ENCODE results near the gene MAPKAP1.

Gene MAPKAP1

DNA sequence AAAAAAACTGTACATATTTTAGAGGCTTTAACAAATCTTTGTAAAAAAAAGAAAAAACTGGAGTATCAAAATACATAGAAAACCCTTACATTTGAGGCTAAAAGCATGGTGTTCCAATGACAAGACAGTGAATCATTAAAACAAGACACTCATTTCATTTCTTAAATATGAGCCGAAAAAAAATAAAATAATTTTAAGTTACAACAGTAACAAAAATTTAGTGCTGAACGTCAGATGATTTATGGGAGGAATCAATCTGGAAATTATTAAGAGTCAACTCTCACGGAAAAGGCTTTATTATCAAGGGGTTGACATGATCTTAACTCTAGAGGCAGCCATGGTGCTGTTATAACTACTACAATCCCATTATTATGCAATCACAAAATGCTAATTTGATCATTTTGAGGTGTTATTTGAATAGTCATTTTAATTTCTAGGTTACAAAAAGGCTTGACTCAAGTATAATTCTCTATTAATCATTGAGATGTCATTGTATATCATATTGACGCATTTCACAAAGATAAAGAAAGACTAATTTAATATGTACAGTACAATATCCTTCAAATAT is 51.9 kb downstream of the MAPKAP1 start:
- no peaks in the 10 kb centered on the region for H3K9me3 ChIP-seq (ENCODE audit: insufficient read depth, low read length)
- H3K27ac ChIP-seq (ENCODE audit: low read depth, low read length) = no peak overlapping the region
- H4K20me1 ChIP-seq (ENCODE audit: low read depth, low read length) = no peaks in the 10 kb centered on the region
- H3K79me2 ChIP-seq (ENCODE audit: insufficient read depth, low read length) = no peaks in the 10 kb centered on the region
- H3K9me2 ChIP-seq (replicated peaks; ENCODE audit: insufficient read depth, low read length) = no peaks in the 10 kb centered on the region
- H3F3A ChIP-seq (ENCODE audit: insufficient read depth) = no peaks in the 10 kb centered on the region
- no peaks in the 10 kb centered on the region for H3K27me3 ChIP-seq (ENCODE audit: low read length)
- TF ChIP-seq EZH2phosphoT487 (conservative IDR thresholded peaks at IDR 0.05; ENCODE audit: low read length) = no peak
- TF ChIP-seq, protein P1, sequence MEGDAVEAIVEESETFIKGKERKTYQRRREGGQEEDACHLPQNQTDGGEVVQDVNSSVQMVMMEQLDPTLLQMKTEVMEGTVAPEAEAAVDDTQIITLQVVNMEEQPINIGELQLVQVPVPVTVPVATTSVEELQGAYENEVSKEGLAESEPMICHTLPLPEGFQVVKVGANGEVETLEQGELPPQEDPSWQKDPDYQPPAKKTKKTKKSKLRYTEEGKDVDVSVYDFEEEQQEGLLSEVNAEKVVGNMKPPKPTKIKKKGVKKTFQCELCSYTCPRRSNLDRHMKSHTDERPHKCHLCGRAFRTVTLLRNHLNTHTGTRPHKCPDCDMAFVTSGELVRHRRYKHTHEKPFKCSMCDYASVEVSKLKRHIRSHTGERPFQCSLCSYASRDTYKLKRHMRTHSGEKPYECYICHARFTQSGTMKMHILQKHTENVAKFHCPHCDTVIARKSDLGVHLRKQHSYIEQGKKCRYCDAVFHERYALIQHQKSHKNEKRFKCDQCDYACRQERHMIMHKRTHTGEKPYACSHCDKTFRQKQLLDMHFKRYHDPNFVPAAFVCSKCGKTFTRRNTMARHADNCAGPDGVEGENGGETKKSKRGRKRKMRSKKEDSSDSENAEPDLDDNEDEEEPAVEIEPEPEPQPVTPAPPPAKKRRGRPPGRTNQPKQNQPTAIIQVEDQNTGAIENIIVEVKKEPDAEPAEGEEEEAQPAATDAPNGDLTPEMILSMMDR (IDR thresholded peaks at IDR 0.05; ENCODE audit: insufficient read depth, low read length, poor library complexity, severe bottlenecking) = no peak
- H3K4me3 ChIP-seq (ENCODE audit: insufficient read depth, low read length, poor library complexity, severe bottlenecking) = no peak overlapping the region
- no peak overlapping the region for H2AFZ ChIP-seq (ENCODE audit: low read depth, low read length, severe bottlenecking)
- H3K4me2 ChIP-seq (ENCODE audit: low read depth, low read length, poor library complexity, severe bottlenecking) = no peak overlapping the region
- no peak overlapping the region for H3K9ac ChIP-seq (ENCODE audit: low read length)
- no peaks in the 10 kb centered on the region for H3K36me3 ChIP-seq (ENCODE audit: low read length)

DNA sequence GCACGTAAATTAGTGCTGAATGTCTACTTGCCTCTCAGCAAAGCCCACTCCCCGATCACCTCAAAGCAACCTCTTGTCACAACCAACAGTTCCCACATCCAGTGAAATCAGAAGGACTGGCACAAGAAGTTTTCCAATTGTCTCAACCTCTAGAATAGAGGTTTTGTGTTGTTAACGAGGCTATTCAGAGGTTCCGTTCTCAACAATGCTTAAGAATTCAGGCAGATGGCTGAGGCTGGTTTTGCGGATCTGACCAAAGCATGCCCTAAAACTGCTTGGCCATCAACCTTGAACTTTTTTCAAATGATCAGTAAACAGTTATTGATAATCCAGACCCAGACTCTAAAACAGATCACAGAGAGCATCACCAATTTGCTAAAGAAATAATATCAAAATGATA is 52.9 kb downstream of the MAPKAP1 start:
- Histone ChIP-seq H3K9me3 (ENCODE audit: insufficient read depth, low read length) (no peaks in the 10 kb centered on the region), H3K27ac (ENCODE audit: low read depth, low read length) (no peak overlapping the region), H2AFZ (ENCODE audit: low read depth, low read length, severe bottlenecking) (no peak overlapping the region), H3K4me3 (ENCODE audit: insufficient read depth, low read length, poor library complexity, severe bottlenecking) (no peak overlapping the region), H3K4me2 (ENCODE audit: low read depth, low read length, poor library complexity, severe bottlenecking) (no peak overlapping the region), H3K36me3 (ENCODE audit: low read length) (no peaks in the 10 kb centered on the region), H4K20me1 (ENCODE audit: low read depth, low read length) (no peaks in the 10 kb centered on the region; the same call in 1 of the 2 replicates), H3K79me2 (ENCODE audit: insufficient read depth, low read length) (no peaks in the 10 kb centered on the region), H3K9me2 (replicated peaks; ENCODE audit: insufficient read depth, low read length) (no peaks in the 10 kb centered on the region), H3F3A (ENCODE audit: insufficient read depth) (no peaks in the 10 kb centered on the region), H3K9ac (ENCODE audit: low read length) (no peak overlapping the region), H3K27me3 (ENCODE audit: low read length) (no peaks in the 10 kb centered on the region)
- TF ChIP-seq EZH2phosphoT487 (conservative IDR thresholded peaks at IDR 0.05; ENCODE audit: low read length) = no peak
- TF ChIP-seq, protein P1 (IDR thresholded peaks at IDR 0.05; ENCODE audit: insufficient read depth, low read length, poor library complexity, severe bottlenecking) = no peak

DNA sequence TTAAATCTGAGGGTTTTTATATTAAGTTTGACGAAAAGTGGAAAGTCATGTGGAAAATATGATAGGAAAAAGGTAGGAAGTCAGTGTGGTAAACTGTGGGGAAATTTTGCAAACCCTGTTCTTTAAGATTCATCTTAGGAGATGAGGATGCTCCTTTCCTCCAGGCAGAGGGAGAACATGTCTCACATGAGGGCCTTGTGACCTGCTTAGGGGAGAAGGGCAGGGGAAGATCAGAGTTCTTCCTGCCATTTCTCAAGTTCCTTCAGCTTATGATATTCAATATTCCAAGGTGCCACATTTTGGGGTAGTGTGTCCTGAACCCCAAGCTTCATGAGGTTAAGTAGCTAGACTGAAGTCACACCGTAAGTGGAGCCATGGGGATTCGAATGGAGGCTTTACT is 53.7 kb downstream of the MAPKAP1 start:
- TF ChIP-seq, protein P1 (IDR thresholded peaks at IDR 0.05; ENCODE audit: insufficient read depth, low read length, poor library complexity, severe bottlenecking) = no peak
- TF ChIP-seq EZH2phosphoT487 (conservative IDR thresholded peaks at IDR 0.05; ENCODE audit: low read length) = no peak
- Histone ChIP-seq H3K27me3 (ENCODE audit: low read length) (no peaks in the 10 kb centered on the region), H3K9ac (ENCODE audit: low read length) (no peak overlapping the region), H3K79me2 (ENCODE audit: insufficient read depth, low read length) (no peaks in the 10 kb centered on the region), H4K20me1 (ENCODE audit: low read depth, low read length) (no peaks in the 10 kb centered on the region; the same call in 1 of the 2 replicates), H3K27ac (ENCODE audit: low read depth, low read length) (no peak overlapping the region), H3K9me2 (replicated peaks; ENCODE audit: insufficient read depth, low read length) (no peaks in the 10 kb centered on the region), H3K4me3 (ENCODE audit: insufficient read depth, low read length, poor library complexity, severe bottlenecking) (no peak overlapping the region), H3K4me2 (ENCODE audit: low read depth, low read length, poor library complexity, severe bottlenecking) (no peak overlapping the region), H3K9me3 (ENCODE audit: insufficient read depth, low read length) (no peaks in the 10 kb centered on the region), H3K36me3 (ENCODE audit: low read length) (no peaks in the 10 kb centered on the region), H3F3A (ENCODE audit: insufficient read depth) (no peaks in the 10 kb centered on the region), H2AFZ (ENCODE audit: low read depth, low read length, severe bottlenecking) (no peak overlapping the region)
